RWPE2 (cell line): ENCODE data around the gene SLAIN2.

Experiments
- ATAC-seq: fragments of 200-7000 bp; cut with Tn5 transposase; 3 replicates; pipeline ENCODE4 v1.9.1; 2021; ENCODE audit warnings: low read depth
- DNase-seq: peaks from one replicate; pipeline ENCODE4 v3.0.0-alpha.2; 2020; ENCODE audit warnings: low spot score
- H3K27ac ChIP-seq: fragments of 450-650 bp; 2 replicates; pipeline ENCODE4 v1.5.1; 2017; ENCODE audit warnings: mild to moderate bottlenecking; ENCODE audit not compliant: poor library complexity, severe bottlenecking
- H3K27me3 ChIP-seq: fragments of 250-450 bp; sonication (Bioruptor Pico); 2 replicates; pipeline ENCODE4 v1.5.1; 2021; ENCODE audit warnings: mild to moderate bottlenecking, moderate library complexity; ENCODE audit not compliant: insufficient read depth, poor library complexity, severe bottlenecking
- H3K36me3 ChIP-seq: fragments of 250-450 bp; sonication (Bioruptor Pico); 2 replicates; pipeline ENCODE4 v1.5.1; 2020; ENCODE audit warnings: low read depth, mild to moderate bottlenecking, moderate library complexity
- H3K4me1 ChIP-seq: fragments of 250-450 bp; sonication (Bioruptor Pico); 2 replicates; pipeline ENCODE4 v1.5.1; 2021; ENCODE audit warnings: mild to moderate bottlenecking, moderate library complexity; ENCODE audit not compliant: insufficient read depth, poor library complexity, severe bottlenecking
- H3K4me3 ChIP-seq: fragments of 250-450 bp; sonication (Bioruptor Pico); 2 replicates; pipeline ENCODE4 v1.5.1; 2021; ENCODE audit warnings: mild to moderate bottlenecking, moderate library complexity; ENCODE audit not compliant: severe bottlenecking
- H3K9me3 ChIP-seq: fragments of 250-450 bp; sonication (Bioruptor Pico); 2 replicates; pipeline ENCODE4 v1.5.1; 2021; ENCODE audit warnings: mild to moderate bottlenecking, moderate library complexity; ENCODE audit not compliant: severe bottlenecking
- CTCF ChIP-seq: fragments of 450-650 bp; IDR thresholded peaks from one replicate; pipeline ENCODE4 v1.5.1; 2017; ENCODE audit warnings: mild to moderate bottlenecking, moderate library complexity; ENCODE audit not compliant: poor library complexity, severe bottlenecking

Gene SLAIN2

GRCh38 chr4:48324281-48324680, 17.0 kb upstream of the SLAIN2 start:
- H3K27me3 ChIP-seq, result no peaks in the 10 kb centered on the region
- no peak overlapping the region for H3K27ac ChIP-seq
- ATAC-seq (no peak), DNase-seq (no peak)
- no peak for TF ChIP-seq CTCF
- peaks cover 5% of the 10 kb centered on the region for H3K4me1 ChIP-seq
- H3K9me3 ChIP-seq, result no peaks in the 10 kb centered on the region
- no peaks in the 10 kb centered on the region for H3K36me3 ChIP-seq
- no peak overlapping the region for H3K4me3 ChIP-seq

GRCh38 chr4:48329193-48329592, 12.1 kb upstream of the SLAIN2 start:
- Histone ChIP-seq H3K4me3 (no peak overlapping the region), H3K9me3 (no peaks in the 10 kb centered on the region), H3K36me3 (no peaks in the 10 kb centered on the region), H3K4me1 (peaks cover 53% of the 10 kb centered on the region), H3K27ac (peak overlapping the region; percentile 58), H3K27me3 (no peaks in the 10 kb centered on the region)
- DNase-seq (no peak), ATAC-seq (no peak)
- no peak for TF ChIP-seq CTCF

- H3K27ac ChIP-seq, result peak overlapping the region; percentile 58
Observed at GRCh38 chr4:48329976-48330375, 11.4 kb upstream of the SLAIN2 start.

GRCh38 chr4:48331577-48332330, 9.6 kb upstream of the SLAIN2 start:
- no peak for TF ChIP-seq CTCF
- ATAC-seq (peak; percentile 70), DNase-seq (peak; percentile 66)
- Histone ChIP-seq H3K27me3 (no peaks in the 10 kb centered on the region), H3K4me3 (no peak overlapping the region), H3K4me1 (peaks cover 53% of the 10 kb centered on the region), H3K36me3 (no peaks in the 10 kb centered on the region), H3K9me3 (no peaks in the 10 kb centered on the region), H3K27ac (peak overlapping the region; percentile 58)

More at GRCh38 chr4:48329976-48330375, 11.4 kb upstream of the SLAIN2 start:
- Histone ChIP-seq H3K4me3 (no peak overlapping the region), H3K9me3 (no peaks in the 10 kb centered on the region), H3K36me3 (no peaks in the 10 kb centered on the region), H3K4me1 (peaks cover 53% of the 10 kb centered on the region), H3K27me3 (no peaks in the 10 kb centered on the region)
- no peak for TF ChIP-seq CTCF
- DNase-seq, result no peak
- peak; percentile 79 for ATAC-seq

- no peak for ATAC-seq
- Histone ChIP-seq H3K4me1 (peaks cover 60% of the 10 kb centered on the region), H3K27me3 (no peaks in the 10 kb centered on the region), H3K27ac (peak overlapping the region; percentile 58), H3K36me3 (no peaks in the 10 kb centered on the region), H3K9me3 (no peaks in the 10 kb centered on the region), H3K4me3 (no peak overlapping the region)
- no peak for TF ChIP-seq CTCF
- DNase-seq, result no peak
Observed at GRCh38 chr4:48332661-48333060, 8.7 kb upstream of the SLAIN2 start.
